GM12872 (cell line): ENCODE results near the gene FNIP2.

Source experiments
- TF ChIP-seq, protein P1 (sequence below): IDR thresholded peaks from 3 replicates; pipeline ENCODE4 v1.5.1; 2011; ENCODE audit warnings: low read depth, mild to moderate bottlenecking, low read length, moderate library complexity; ENCODE audit not compliant: insufficient read depth

Gene FNIP2

DNA sequence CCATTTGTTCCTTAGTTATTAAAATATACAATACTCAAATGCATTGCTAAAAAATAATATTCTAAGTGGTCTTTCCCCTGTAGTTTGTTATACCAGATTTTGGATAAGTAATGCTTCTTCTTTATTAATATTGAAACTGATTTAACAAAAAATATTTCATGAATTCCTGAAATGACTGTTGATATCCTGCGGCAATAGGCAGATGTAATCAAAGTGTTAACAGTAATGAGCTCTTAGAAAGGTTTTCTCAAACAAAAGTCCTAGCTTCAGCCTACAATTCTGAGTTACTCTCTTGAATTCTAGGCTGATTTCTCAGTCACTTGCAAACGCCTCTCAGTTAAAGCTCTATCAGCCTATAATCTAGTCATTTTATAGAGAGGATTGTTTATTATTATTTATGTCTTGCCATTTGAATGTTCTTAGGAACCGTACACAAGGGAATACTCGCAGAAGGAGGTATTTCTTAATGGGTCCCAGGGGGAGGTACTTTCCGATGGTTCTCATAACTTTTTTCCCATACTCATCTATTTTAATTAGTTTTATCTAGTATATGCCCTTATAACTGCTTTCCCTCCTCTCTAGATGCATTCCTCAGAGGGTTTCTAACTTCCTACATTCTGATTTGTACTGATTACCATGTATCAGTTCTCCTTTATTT lies 96.8 kb downstream of the FNIP2 start:
- TF ChIP-seq, protein P1, sequence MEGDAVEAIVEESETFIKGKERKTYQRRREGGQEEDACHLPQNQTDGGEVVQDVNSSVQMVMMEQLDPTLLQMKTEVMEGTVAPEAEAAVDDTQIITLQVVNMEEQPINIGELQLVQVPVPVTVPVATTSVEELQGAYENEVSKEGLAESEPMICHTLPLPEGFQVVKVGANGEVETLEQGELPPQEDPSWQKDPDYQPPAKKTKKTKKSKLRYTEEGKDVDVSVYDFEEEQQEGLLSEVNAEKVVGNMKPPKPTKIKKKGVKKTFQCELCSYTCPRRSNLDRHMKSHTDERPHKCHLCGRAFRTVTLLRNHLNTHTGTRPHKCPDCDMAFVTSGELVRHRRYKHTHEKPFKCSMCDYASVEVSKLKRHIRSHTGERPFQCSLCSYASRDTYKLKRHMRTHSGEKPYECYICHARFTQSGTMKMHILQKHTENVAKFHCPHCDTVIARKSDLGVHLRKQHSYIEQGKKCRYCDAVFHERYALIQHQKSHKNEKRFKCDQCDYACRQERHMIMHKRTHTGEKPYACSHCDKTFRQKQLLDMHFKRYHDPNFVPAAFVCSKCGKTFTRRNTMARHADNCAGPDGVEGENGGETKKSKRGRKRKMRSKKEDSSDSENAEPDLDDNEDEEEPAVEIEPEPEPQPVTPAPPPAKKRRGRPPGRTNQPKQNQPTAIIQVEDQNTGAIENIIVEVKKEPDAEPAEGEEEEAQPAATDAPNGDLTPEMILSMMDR: no peak

DNA sequence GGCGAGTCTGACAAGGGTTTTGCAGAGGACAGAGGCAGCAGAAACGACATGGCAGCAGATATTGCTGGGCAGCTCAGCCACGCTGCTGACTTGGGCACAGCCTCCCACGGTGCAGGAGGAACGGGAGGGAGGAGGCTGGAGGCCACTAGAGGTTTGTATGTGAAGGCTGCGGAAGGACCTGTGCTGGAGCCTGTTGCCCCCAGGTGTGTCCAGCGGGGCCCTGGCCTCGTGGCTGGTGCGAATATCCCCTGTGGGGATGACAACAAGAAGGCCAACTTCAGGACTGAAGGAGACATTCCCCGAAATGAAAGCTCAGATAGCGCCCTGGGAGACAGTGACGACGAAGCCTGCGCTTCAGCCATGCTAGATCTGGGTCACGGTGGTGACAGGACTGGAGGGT lies 100.2 kb downstream of the FNIP2 start:
- TF ChIP-seq, protein P1: no peak

DNA sequence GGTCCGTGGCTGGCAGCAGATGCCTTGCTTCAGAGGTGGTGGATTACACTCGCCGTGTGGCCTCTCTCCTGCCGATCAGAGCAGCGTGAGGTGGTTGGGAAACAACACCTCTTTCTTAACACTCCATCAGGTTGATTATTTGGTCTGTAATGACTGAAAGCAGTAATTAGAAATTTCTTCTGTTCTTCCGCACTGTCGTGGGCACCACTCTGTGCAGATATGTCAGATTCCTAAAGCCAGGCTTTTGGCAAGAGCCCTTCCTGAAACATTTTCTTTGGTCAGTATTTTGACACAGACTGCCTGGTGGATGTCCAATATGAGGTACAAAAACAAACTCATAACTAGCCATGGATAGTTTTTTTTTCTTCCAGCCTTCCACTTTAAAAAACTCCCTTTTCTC lies 100.9 kb downstream of the FNIP2 start:
- TF ChIP-seq, protein P1: no peak

DNA sequence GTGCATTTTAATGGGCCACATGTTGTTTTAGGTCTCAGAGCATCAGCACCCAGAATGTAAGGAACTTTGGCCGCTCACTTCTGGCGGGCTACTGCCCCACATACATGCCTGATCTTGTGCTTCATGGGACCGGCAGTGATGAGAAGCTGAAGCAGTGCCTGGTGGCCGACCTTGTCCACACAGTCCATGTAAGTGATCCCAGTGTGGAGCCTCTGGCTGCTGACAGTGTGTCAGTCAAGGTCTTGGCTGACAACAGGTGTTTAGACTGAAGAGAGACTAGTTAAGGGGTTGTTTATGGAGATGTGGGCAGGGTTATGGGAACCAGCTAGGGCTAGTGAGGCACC lies 101.4 kb downstream of the FNIP2 start:
- TF ChIP-seq, protein P1: no peak

DNA sequence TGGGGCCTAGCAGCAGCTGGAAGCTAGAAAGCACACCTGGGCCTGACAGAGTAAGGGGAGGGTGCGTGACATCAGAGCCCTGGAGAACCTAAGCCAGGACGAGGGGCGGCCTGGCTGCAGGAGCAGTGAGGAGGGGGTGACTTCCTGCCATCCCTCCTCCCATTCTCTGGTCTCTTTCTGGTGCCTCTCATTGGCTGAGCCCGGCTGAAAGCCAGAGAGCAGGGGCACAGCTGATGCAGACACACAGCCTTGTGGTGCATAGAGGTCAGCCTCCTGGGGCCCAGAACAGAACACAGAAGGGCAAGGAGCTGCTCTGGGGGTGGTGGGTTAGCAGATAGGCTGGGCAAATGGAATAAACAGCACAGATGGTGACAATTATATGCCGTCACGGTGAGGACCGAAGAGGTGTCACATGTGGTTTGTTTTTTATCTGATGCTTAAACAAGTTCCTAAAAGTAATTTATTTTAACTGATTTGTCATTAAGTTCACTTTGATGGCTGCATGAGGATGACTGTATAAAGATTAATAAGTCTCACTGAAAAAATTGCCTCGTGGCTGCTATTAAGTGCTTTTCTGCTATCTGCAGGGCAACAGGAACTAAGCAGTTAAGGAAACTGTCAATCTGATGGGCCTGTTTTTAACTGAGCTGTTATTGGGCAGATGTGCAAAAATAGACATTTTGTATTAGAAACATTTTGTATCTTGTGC lies 102.0 kb downstream of the FNIP2 start:
- TF ChIP-seq, protein P1: no peak

DNA sequence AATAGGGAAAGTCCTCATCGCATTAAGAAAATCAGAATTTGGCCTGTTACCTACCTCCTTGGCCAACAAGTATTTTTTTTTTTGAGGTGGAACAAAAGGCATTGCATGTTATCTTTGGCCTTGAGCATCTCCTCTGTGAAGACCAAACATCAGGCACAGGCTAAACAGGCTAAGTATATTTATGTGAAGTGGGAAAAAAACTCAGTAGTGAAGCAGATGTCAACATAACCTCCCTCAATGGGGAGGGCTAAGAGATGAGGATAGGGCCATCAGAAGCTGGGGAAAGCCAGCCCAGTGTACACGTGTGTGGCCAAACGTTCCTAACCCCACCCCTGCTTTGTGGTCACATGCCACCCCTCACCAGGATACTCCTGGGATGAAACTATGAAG lies 102.5 kb downstream of the FNIP2 start:
- TF ChIP-seq, protein P1: no peak

DNA sequence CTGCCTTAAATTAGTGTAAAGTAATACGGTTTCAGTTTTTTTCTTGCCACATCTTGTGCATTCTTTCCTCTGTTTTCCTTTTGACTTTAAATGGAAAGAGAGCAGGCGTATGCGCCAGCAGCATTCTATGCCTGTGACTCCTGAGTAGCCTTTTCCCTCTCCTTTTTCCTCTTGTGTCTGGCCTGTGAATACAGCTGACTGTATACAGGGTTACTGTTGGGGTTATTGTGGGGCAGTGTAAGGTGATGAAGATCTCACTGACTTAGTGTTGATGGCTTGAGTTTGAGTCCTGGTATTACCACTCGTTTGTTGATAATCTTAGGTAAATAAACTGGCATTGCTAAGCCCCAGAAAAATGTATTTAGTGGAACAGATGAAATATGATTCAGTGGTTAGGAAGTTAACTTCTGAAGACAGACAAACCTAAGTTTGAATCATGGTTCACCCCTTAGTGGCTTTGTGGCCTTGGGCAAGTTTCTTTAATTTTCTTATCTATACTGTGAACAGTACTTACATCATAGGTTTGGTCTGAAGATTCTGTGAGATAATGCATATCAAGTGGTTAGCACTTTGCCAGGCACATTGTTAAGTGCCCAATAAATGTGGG lies 105.1 kb downstream of the FNIP2 start:
- TF ChIP-seq, protein P1: no peak
